Measurements from ENCODE around the gene PRAMEF2. TPM values are rescaled to one million over a fixed set of nuclear protein-coding genes. Genes with fewer than 3 reads are reported as not detected.
"Not testable (repeated sequence)": the region's sequence is repeated elsewhere in the genome, so short reads cannot be mapped to it uniquely, and the experiment has no call there.

The PRAMEF2 gene
- not detected in 2 replicates for total RNA-seq (2014; rRNA removed; shearing (Covaris generic))

- not testable (repeated sequence) for DNase-seq (ENCODE audit: low spot score)
These were observed at the start of gene PRAMEF2 for GRCh38 chr1:12856786-12857185. TSS of gene PRAMEF2 (plus strand) at chr1:12857086. CDS start at chr1:12859010, 1,924 bp downstream.

DNA sequence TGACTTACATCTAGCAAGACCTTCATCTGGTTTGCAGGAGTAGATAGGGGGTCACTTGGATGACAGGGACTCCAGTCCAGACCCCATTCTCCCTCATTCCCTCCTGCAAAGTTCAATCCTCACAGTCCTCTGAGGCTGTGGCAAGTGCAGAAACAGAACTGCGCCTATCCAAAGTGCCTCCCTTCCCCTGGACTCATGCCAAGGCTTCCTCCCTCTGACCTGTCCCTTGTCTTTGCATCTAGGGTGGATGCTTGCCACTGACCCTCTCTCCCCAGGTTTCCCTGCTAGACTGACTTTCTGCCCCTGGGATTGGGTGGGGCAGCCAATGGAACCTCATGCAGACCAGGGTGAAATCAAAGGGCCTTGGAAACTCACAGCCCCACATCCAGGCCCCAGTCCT, 47.0 kb upstream of the PRAMEF2 start:
- no peak for DNase-seq (ENCODE audit: low spot score)

DNA sequence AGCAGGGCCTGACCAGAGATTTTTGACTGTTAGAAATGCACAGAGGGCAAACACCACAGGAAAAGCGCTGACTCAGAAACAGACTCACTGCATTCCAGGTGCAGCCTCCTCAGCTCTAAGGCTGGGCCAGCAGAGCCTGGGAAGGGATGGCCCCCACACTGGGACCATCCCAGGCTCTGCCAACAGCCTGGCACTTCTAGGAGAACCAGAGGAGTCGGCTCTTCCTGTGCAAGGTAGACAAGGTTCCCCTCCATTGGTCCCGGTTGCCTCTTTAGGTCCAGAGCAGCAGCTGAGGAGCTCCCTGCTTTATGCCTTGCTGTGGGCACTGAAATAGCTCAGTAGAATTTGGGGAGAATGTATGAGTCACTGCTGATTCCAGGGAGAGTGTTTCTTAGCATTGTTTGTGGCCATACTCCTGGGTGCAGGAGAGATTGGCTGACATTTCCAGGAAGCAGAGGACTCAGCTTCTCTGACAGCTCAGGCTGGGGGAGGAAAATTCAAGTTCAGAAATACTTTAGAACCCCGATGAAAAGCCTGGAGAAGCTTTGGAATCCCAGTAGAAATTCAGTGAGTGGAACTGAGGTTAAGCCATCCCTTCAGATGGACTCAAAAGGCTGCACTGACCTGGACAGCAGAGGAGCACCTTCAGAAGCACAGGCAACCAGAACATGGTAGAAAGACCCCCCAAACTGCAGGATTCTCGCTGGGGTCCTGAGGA, 46.0 kb upstream of the PRAMEF2 start:
- DNase-seq (ENCODE audit: low spot score), result peak; percentile 27

DNA sequence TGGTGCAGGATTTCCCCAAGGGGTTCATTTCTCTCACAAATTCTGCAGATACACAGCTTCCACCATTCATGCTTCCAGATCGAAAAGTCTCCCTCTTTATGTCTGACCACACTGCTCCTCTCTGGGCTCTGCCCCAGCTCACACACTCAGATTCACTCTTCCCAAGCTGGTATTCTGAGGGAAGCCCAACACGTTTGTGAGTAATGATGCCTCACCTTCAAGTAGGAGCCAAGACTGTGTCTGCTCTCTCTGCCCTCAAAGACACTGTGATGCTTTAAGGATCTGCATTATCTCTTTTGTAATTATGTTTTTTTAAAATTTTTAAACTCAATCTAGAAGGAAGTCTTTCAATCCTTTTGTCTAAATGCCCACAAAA, 45.5 kb upstream of the PRAMEF2 start:
- DNase-seq (ENCODE audit: low spot score), result no peak

DNA sequence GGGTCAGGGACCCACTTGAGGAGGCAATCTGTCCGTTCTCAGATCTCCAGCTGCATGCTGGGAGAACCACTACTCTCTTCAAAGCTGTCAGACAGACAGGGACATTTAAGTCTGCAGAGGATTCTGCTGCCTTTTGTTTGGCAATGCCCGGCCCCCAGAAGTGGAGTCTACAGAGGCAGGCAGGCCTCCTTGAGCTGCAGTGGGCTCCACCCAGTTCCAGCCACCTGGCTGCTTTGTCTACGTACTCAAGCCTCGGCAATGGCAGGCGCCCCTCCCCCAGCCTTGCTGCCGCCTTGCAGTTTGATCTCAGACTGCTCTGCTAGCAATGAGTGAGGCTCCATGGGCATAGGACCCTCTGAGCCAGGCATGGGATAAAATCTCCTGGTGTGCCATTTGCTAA, 37.8 kb upstream of the PRAMEF2 start:
- DNase-seq (ENCODE audit: low spot score), result not testable (repeated sequence)

GRCh38 chr1:12831310-12831709, 25.6 kb upstream of the PRAMEF2 start, which contains the start of gene PRAMEF11:
TSS of gene PRAMEF11 (minus strand) at chr1:12831410. CDS start at chr1:12828789, 2,621 bp downstream.
- not testable (repeated sequence) for DNase-seq (ENCODE audit: low spot score)

DNA sequence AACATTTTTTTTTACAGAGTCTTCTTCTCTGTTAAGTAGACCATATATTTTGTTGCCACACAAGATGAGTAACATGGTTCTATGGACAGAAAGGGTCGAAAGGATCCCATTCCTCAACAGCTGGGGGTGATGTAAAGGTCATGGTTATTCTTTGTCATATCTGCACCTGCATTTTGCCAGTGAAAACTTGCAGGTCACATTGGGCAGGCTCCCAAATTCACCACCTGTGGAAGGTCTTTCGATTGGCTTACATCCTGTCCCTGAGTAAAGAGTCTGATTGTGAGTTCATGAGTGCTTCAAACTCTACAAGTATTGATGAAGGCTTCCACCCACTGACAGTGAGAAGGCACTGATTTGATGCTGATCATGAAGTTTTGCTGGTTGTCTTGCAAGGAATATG, 23.6 kb upstream of the PRAMEF2 start:
- not testable (repeated sequence) for DNase-seq (ENCODE audit: low spot score)

- DNase-seq (ENCODE audit: low spot score), result not testable (repeated sequence)
These were observed 8.3 kb upstream of the PRAMEF2 start, which contains the start of gene HNRNPCL1 for GRCh38 chr1:12848620-12849019. TSS of gene HNRNPCL1 (minus strand) at chr1:12848720. CDS start at chr1:12848289, 431 bp downstream.

GRCh38 chr1:12851779-12852178, 5.1 kb upstream of the PRAMEF2 start:
- peak; percentile 57 for DNase-seq (ENCODE audit: low spot score)

- not testable (repeated sequence) for DNase-seq (ENCODE audit: low spot score)
These were observed 6.4 kb downstream of the PRAMEF2 start for GRCh38 chr1:12863131-12863880.

DNA sequence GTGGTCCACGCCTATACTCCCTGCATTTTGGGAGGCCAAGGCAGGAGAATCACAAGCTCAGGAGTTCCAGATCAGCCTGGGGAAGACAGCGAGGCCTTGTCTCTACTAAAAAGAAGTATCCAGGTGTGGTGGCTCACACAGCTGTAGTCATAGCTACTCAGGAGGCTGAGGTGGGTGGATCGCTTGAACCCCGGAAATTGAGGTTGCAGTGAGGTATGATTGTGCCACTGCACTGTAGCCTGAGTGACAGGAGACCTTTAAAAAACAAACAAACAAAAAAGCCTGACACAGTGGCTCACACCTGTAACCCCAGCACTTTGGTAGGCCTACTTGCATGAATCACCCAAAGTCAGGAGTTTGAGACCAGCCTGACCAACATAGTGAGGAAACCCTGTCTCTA, 21.6 kb downstream of the PRAMEF2 start:
- not testable (repeated sequence) for DNase-seq (ENCODE audit: low spot score)

- not testable (repeated sequence) for DNase-seq (ENCODE audit: low spot score)
These were observed 29.2 kb downstream of the PRAMEF2 start, which contains the start of gene PRAMEF4 for GRCh38 chr1:12886101-12886500. TSS of gene PRAMEF4 (minus strand) at chr1:12886201. CDS start at chr1:12883394, 2,807 bp downstream.

DNA sequence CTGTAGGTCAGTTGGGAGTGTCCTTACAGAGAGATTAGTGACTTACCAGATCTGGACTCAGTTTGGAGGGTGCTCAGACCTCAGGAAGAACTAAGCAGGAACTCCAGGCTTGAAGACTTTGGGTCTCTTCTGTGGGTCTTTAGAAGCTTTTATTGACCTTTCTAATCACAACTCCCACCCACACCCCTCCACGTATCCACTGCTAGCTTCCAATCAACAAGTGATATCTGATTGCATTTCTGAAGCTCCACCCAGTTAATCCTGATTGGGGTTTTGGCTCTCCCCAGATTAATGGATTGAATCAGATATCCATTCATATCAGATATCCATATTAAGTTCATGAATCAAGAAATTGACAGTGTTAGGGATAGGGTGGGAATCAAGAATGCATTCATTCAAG, 41.3 kb downstream of the PRAMEF2 start, which contains the start of gene PRAMEF10:
TSS of gene PRAMEF10 (minus strand) at position 101 of the 400 bp plus-strand sequence. CDS start 2,423 bp downstream, outside the sequence.
- DNase-seq (ENCODE audit: low spot score), result not testable (repeated sequence)

- not testable (repeated sequence) for DNase-seq (ENCODE audit: low spot score)
These were observed 42.3 kb downstream of the PRAMEF2 start for GRCh38 chr1:12899186-12899585.

- DNase-seq (ENCODE audit: low spot score), result not testable (repeated sequence)
These were observed 47.1 kb downstream of the PRAMEF2 start for GRCh38 chr1:12903793-12904572.

Other genes starting within 250 kb of the PRAMEF2 start
- 38.1 and 43.1 TPM in 2 replicates for gene DHRS3, start 238.9 kb upstream of the PRAMEF2 start, total RNA-seq (2014; rRNA removed; shearing (Covaris generic))
- gene AADACL4, start 213.0 kb upstream of the PRAMEF2 start, total RNA-seq (2014; rRNA removed; shearing (Covaris generic)), result not detected in 2 replicates
- not detected in 2 replicates for gene AADACL3, start 141.0 kb upstream of the PRAMEF2 start, total RNA-seq (2014; rRNA removed; shearing (Covaris generic))
- not detected in 2 replicates for gene CFAP107, start 110.9 kb upstream of the PRAMEF2 start, total RNA-seq (2014; rRNA removed; shearing (Covaris generic))
- not detected in 2 replicates for gene PRAMEF12, start 83.3 kb upstream of the PRAMEF2 start, total RNA-seq (2014; rRNA removed; shearing (Covaris generic))
- not detected in 2 replicates for gene PRAMEF1, start 65.7 kb upstream of the PRAMEF2 start, total RNA-seq (2014; rRNA removed; shearing (Covaris generic))
- gene PRAMEF11, start 25.7 kb upstream of the PRAMEF2 start, total RNA-seq (2014; rRNA removed; shearing (Covaris generic)), result not detected in 2 replicates
- gene HNRNPCL1, start 8.4 kb upstream of the PRAMEF2 start, total RNA-seq (2014; rRNA removed; shearing (Covaris generic)), result not detected in 2 replicates
- not detected in 2 replicates for gene PRAMEF4, start 29.1 kb downstream of the PRAMEF2 start, total RNA-seq (2014; rRNA removed; shearing (Covaris generic))
- gene PRAMEF10, start 41.2 kb downstream of the PRAMEF2 start, total RNA-seq (2014; rRNA removed; shearing (Covaris generic)), result not detected in 2 replicates
- not detected in 2 replicates for gene PRAMEF7, start 59.5 kb downstream of the PRAMEF2 start, total RNA-seq (2014; rRNA removed; shearing (Covaris generic))
- not detected in 2 replicates for gene PRAMEF6, start 90.5 kb downstream of the PRAMEF2 start, total RNA-seq (2014; rRNA removed; shearing (Covaris generic))
- not detected in 2 replicates for gene PRAMEF27, start 199.5 kb downstream of the PRAMEF2 start, total RNA-seq (2014; rRNA removed; shearing (Covaris generic))
- not detected in 2 replicates for gene HNRNPCL3, start 203.7 kb downstream of the PRAMEF2 start, total RNA-seq (2014; rRNA removed; shearing (Covaris generic))
- not detected in 2 replicates for gene PRAMEF25, start 213.7 kb downstream of the PRAMEF2 start, total RNA-seq (2014; rRNA removed; shearing (Covaris generic))